IPS-20b (cell line): ENCODE measurements around the gene PIP4K2A.

Experiments used
- H3K27ac ChIP-seq: one replicate; pipeline ENCODE4 v1.5.1; 2013; ENCODE audit warnings: low read length
- H3K27me3 ChIP-seq: 2 replicates; pipeline ENCODE4 v1.6.1; 2013; ENCODE audit warnings: mild to moderate bottlenecking, low read length, inconsistent platforms; ENCODE audit not compliant: insufficient read depth
- H3K36me3 ChIP-seq: 2 replicates; pipeline ENCODE4 v1.6.1; 2013; ENCODE audit warnings: low read depth, mild to moderate bottlenecking, inconsistent platforms, low read length, moderate library complexity; ENCODE audit not compliant: insufficient read depth
- H3K4me1 ChIP-seq: 2 replicates; pipeline ENCODE4 v1.6.1; 2013; ENCODE audit warnings: mild to moderate bottlenecking, control low read depth, inconsistent platforms, low read length, moderate library complexity; ENCODE audit not compliant: insufficient read depth
- H3K4me3 ChIP-seq: 2 replicates; pipeline ENCODE4 v1.5.1; 2013; ENCODE audit warnings: mild to moderate bottlenecking, low read length, inconsistent platforms
- H3K9ac ChIP-seq: 2 replicates; pipeline ENCODE4 v1.6.1; 2013; ENCODE audit warnings: low read depth, mild to moderate bottlenecking, inconsistent platforms, low read length, moderate library complexity
- H3K9me3 ChIP-seq: 2 replicates; pipeline ENCODE4 v1.6.1; 2013; ENCODE audit warnings: mild to moderate bottlenecking, low read depth, low read length, inconsistent platforms; ENCODE audit not compliant: insufficient read depth

PIP4K2A gene

GRCh38 chr10:22659866-22660265, 54.5 kb downstream of the PIP4K2A start:
- Histone ChIP-seq H3K9ac (no peak overlapping the region), H3K27ac (no peak overlapping the region), H3K9me3 (no peaks in the 10 kb centered on the region), H3K27me3 (no peaks in the 10 kb centered on the region), H3K36me3 (no peaks in the 10 kb centered on the region), H3K4me3 (no peak overlapping the region), H3K4me1 (peaks cover 31% of the 10 kb centered on the region)

DNA sequence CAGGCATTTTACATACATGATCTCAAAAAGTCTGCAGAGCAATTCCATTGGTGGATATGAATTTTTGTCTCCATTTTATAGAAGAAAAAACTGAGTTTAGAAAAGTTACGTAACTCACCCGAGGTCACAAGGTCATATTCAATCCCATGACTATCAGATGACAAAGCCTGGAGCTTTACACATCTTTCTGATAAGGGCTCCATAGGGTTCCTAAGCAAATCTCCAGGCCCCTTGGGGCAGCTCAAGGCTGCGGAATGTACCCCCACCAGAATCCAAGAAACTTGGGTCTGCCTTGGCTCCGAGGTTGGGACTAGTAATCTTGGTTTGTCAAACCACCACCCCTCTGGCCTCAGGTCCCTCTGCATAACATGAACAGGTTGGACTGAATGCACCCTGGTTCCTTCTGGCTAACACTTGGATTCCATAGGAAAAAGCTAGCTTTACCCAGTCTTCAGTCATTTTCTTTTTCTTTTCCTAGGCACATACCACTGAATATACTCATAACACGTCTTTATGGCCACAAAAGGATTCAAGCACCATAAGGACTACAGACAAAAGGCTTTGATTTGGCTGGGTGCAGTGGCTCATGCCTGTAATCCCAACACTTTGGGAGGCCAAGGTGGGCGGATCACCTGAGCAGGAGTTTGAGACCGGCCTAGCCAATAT, 55.5 kb downstream of the PIP4K2A start:
- H3K4me1 ChIP-seq = peaks cover 31% of the 10 kb centered on the region
- H3K27ac ChIP-seq = no peak overlapping the region
- no peaks in the 10 kb centered on the region for H3K9me3 ChIP-seq

DNA sequence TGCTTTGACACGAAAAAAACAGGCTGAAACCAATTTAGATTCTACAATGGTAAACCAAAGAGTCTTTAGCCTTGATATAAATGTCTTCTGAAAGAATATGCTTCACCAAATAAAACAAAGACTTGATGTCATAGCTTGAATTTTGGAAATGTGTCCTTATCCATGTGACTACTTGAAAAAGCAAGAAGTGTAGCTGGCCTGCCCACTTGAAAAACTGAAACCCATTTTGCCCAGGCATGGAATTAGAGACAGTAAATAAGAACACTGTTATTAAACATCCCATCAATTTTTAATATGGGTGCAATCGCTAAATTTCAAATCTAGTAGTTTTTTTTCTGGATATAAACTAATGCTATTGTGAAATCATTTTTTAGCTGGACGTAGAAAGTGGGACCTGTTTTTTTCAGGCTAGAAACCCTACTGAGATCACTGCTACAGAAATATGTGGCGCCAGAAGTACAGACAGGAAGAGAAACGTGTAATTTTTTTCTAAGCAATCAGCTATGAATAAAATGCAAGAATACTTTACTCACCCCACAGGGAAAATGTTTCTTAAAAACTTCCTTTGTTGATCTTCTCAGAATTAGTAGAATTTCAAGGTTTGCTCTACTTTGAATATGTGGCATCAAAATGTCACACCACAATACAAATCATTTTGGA, 56.7 kb downstream of the PIP4K2A start:
- H3K9ac ChIP-seq = no peak overlapping the region
- H3K9me3 ChIP-seq = no peaks in the 10 kb centered on the region
- no peaks in the 10 kb centered on the region for H3K27me3 ChIP-seq
- no peak overlapping the region for H3K27ac ChIP-seq
- H3K4me3 ChIP-seq = no peak overlapping the region
- peaks cover 25% of the 10 kb centered on the region for H3K4me1 ChIP-seq
- H3K36me3 ChIP-seq = no peaks in the 10 kb centered on the region

More for the DNA sequence above, 55.5 kb downstream of the PIP4K2A start:
- Histone ChIP-seq H3K9ac (no peak overlapping the region), H3K27me3 (no peaks in the 10 kb centered on the region), H3K36me3 (no peaks in the 10 kb centered on the region), H3K4me3 (no peak overlapping the region)

GRCh38 chr10:22657024-22657423, 57.4 kb downstream of the PIP4K2A start:
- no peaks in the 10 kb centered on the region for H3K27me3 ChIP-seq
- H3K36me3 ChIP-seq = no peaks in the 10 kb centered on the region
- H3K9ac ChIP-seq = no peak overlapping the region
- no peaks in the 10 kb centered on the region for H3K9me3 ChIP-seq
- H3K27ac ChIP-seq = no peak overlapping the region
- H3K4me1 ChIP-seq = peaks cover 20% of the 10 kb centered on the region
- H3K4me3 ChIP-seq = no peak overlapping the region

DNA sequence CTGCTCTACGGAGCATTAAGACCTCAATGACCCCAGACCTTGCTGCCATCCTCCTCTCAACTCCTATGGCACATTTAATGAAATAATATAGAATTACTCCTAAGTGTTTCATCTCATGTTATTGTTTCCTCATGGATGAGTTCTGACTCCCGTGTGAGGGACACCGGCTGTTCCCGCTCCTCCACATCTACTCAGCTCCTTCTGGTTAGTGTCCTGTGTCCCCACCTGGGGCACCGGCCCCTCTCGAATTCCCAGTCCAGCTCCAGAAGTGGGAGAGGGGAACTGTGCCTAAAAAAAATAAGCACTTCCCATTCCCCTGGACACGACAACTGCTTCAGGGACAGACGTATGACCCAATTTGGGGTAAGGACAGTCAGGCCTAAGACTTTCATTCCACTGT, 58.3 kb downstream of the PIP4K2A start:
- Histone ChIP-seq H3K36me3 (no peaks in the 10 kb centered on the region), H3K27ac (no peak overlapping the region)

DNA sequence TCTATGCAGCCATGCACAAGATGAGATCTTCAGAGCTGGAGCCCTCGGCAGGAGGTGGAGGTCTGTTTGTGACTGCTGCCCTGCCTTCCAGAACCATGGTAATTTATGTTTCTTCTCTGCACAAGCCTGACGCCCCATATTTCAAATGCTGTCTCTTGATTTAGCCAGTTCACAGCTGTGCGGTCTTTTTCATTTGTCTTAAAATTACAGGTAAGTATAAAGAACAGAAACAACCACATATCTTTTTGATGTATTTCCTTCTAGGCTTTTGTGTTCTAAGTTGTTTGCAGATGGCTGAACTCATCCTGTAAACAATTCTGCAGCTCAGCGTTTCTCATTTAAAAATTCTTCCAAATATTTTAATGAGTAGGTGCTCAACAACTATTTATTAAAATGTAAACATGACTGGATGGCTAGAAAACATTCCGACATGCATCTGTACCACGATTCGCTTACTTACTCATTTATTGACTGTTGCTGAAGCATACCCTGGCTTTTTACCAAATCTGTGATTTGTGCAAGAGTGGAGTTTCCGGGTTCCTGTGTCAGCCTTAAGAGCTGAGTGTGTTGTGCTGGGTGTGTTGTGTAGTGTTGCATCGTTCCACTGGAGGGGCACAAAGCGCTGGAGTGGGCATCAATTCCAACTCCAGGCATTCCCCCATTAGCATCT, 58.9 kb downstream of the PIP4K2A start:
- Histone ChIP-seq H3K9ac (no peak overlapping the region), H3K27me3 (no peaks in the 10 kb centered on the region), H3K36me3 (no peaks in the 10 kb centered on the region), H3K4me1 (peaks cover 16% of the 10 kb centered on the region), H3K9me3 (no peaks in the 10 kb centered on the region), H3K27ac (no peak overlapping the region), H3K4me3 (no peak overlapping the region)

More for the DNA sequence above, 58.3 kb downstream of the PIP4K2A start:
- no peaks in the 10 kb centered on the region for H3K9me3 ChIP-seq
- no peak overlapping the region for H3K9ac ChIP-seq
- no peaks in the 10 kb centered on the region for H3K27me3 ChIP-seq
- H3K4me1 ChIP-seq = peaks cover 19% of the 10 kb centered on the region
- no peak overlapping the region for H3K4me3 ChIP-seq

GRCh38 chr10:22652988-22653481, 61.3 kb downstream of the PIP4K2A start:
- Histone ChIP-seq H3K27ac (no peak overlapping the region), H3K9ac (no peak overlapping the region), H3K4me3 (no peak overlapping the region), H3K4me1 (peaks cover 21% of the 10 kb centered on the region), H3K36me3 (no peaks in the 10 kb centered on the region), H3K9me3 (no peaks in the 10 kb centered on the region), H3K27me3 (no peaks in the 10 kb centered on the region)

GRCh38 chr10:22651276-22651980, 63.0 kb downstream of the PIP4K2A start:
- H3K9ac ChIP-seq = no peak overlapping the region
- peaks cover 34% of the 10 kb centered on the region for H3K4me1 ChIP-seq
- H3K27me3 ChIP-seq = no peaks in the 10 kb centered on the region
- no peaks in the 10 kb centered on the region for H3K9me3 ChIP-seq
- no peaks in the 10 kb centered on the region for H3K36me3 ChIP-seq
- H3K27ac ChIP-seq = no peak overlapping the region
- no peak overlapping the region for H3K4me3 ChIP-seq

DNA sequence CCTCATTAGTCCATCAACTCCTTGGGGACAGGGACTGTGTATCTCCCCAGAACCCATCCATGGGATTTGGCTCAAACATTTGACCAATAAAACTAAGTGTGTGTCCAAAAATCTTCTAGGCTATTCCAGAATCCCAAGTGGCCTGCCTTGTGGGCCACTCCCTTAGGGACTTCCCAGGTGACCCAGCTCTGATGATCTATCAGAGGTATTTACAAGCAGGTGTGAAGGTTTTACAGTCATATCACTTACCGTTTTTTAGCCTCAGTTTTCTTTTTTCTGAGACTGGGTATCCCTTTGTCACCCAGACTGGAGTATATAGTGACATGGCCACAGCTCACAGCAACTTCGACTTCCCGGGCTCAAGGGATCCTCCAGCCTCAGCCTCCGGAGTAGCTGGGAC, 64.4 kb downstream of the PIP4K2A start:
- Histone ChIP-seq H3K9ac (no peak overlapping the region), H3K36me3 (no peaks in the 10 kb centered on the region), H3K4me1 (peaks cover 31% of the 10 kb centered on the region), H3K27ac (no peak overlapping the region), H3K4me3 (no peak overlapping the region), H3K9me3 (no peaks in the 10 kb centered on the region), H3K27me3 (no peaks in the 10 kb centered on the region)

- no peaks in the 10 kb centered on the region for H3K9me3 ChIP-seq
These were observed 65.0 kb downstream of the PIP4K2A start for GRCh38 chr10:22649390-22649841.

DNA sequence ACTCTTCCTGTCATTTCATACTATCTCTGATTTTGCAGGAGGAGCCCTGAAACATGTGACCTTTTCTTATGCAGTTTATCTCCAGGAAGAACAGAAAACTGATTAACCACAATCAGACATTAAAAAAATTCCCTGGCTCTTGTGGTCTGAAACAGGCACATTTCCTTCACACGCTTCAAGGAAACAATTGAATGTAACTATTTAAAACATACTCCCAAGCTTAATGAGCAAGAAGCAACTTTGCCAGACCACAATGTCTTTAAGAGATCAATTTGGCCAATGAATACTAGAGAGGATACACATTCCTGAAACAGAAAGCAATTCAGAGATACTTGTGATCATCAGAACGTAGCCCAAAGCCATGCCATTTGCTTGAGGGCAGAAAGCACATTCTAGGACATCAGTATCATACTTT, 65.8 kb downstream of the PIP4K2A start:
- H3K27ac ChIP-seq = no peak overlapping the region
- H3K4me1 ChIP-seq = peaks cover 30% of the 10 kb centered on the region
- no peaks in the 10 kb centered on the region for H3K9me3 ChIP-seq
- 0 out of 2 replicates have a peak overlapping the region, but pooled peaks have one; percentile 5 for H3K9ac ChIP-seq
- no peaks in the 10 kb centered on the region for H3K36me3 ChIP-seq
- H3K4me3 ChIP-seq = no peak overlapping the region
- H3K27me3 ChIP-seq = no peaks in the 10 kb centered on the region

More at GRCh38 chr10:22649390-22649841, 65.0 kb downstream of the PIP4K2A start:
- Histone ChIP-seq H3K4me1 (peaks cover 30% of the 10 kb centered on the region), H3K36me3 (no peaks in the 10 kb centered on the region), H3K27me3 (no peaks in the 10 kb centered on the region), H3K27ac (no peak overlapping the region), H3K4me3 (no peak overlapping the region), H3K9ac (no peak overlapping the region)
